Common myeloid progenitor, CD34-positive (primary cell): ENCODE data around the gene ABCA4.
A peak's percentile ranks its signal among the peaks of the same experiment; 100 is the strongest.

Experiments used
- CTCF ChIA-PET: fragments of 350-600 bp; sonication (Branson Sonifier 250); formaldehyde crosslinking; loops from one replicate; lab custom pipeline; 2021; ENCODE audit warnings: antibody characterized with exemption; lab: Charles Lee
- POLR2A ChIA-PET: fragments of 350-600 bp; sonication (Branson Sonifier 250); formaldehyde crosslinking; loops from one replicate; lab custom pipeline; 2021; ENCODE audit warnings: antibody characterized with exemption; lab: Charles Lee
- DNase-seq, 3 donors: peaks; one replicate each; pipeline versions ENCODE4 v3.0.0 to v3.0.0-alpha.2; 2013
- H3K27ac ChIP-seq, 2 experiments: 1 replicate in 1 of 2; 2 replicates in 1 of 2; pipeline ENCODE4 v1.7.0; 2013; ENCODE audit warnings: inconsistent platforms in 2 of 2, low read length in 2 of 2, mild to moderate bottlenecking in 2 of 2, low read depth in 1 of 2, moderate library complexity in 1 of 2; ENCODE audit not compliant: severe bottlenecking in 2 of 2, insufficient read depth in 1 of 2, poor library complexity in 1 of 2
- H3K27me3 ChIP-seq, 5 experiments: replicated peaks in 2 of 5; 1 replicate in 3 of 5; 2 replicates in 2 of 5; pipeline versions ENCODE4 v1.6.1 to v1.7.0; 2013; ENCODE audit warnings: low read length in 4 of 5, mild to moderate bottlenecking in 2 of 5, moderate library complexity in 2 of 5, inconsistent platforms in 1 of 5; ENCODE audit not compliant: insufficient read depth in 5 of 5, control insufficient read depth in 4 of 5
- H3K36me3 ChIP-seq, 4 experiments: 1 replicate in 2 of 4; 2 replicates in 2 of 4; pipeline versions ENCODE4 v1.6.1 to v1.7.0; 2013; ENCODE audit warnings: low read length in 3 of 4, control low read depth in 1 of 4, mild to moderate bottlenecking in 1 of 4; ENCODE audit not compliant: control insufficient read depth in 4 of 4, insufficient read depth in 4 of 4
- H3K4me1 ChIP-seq, 4 experiments: 1 replicate in 3 of 4; 2 replicates in 1 of 4; pipeline versions ENCODE4 v1.6.1 to v1.7.1; 2013; ENCODE audit warnings: low read length in 3 of 4, mild to moderate bottlenecking in 3 of 4, control low read depth in 1 of 4, inconsistent platforms in 1 of 4, moderate library complexity in 1 of 4; ENCODE audit not compliant: control insufficient read depth in 4 of 4, insufficient read depth in 4 of 4; ENCODE audit errors: control extremely low read depth in 1 of 4
- H3K4me3 ChIP-seq, 7 experiments: 1 replicate in 4 of 7; 2 replicates in 3 of 7; pipeline versions ENCODE4 v1.5.1 to v1.7.0; 2013; ENCODE audit warnings: mild to moderate bottlenecking in 7 of 7, low read length in 6 of 7, moderate library complexity in 6 of 7, inconsistent platforms in 2 of 7, low read depth in 2 of 7, control low read depth in 1 of 7; ENCODE audit not compliant: insufficient read depth in 4 of 7, control insufficient read depth in 1 of 7; ENCODE audit errors: extremely low read depth in 1 of 7
- H3K9me3 ChIP-seq, 5 experiments: 1 replicate in 4 of 5; 2 replicates in 1 of 5; pipeline versions ENCODE4 v1.6.1 to v1.7.1; 2013; ENCODE audit warnings: low read length in 4 of 5, mild to moderate bottlenecking in 2 of 5, inconsistent platforms in 1 of 5, low read depth in 1 of 5, moderate library complexity in 1 of 5; ENCODE audit not compliant: control insufficient read depth in 4 of 5, insufficient read depth in 2 of 5; ENCODE audit errors: control extremely low read depth in 1 of 5
- WGBS: methylation state at CpG from one replicate; pipeline ENCODE4 v1.1.5; 2013; ENCODE audit not compliant: insufficient coverage; 5-methylcytosine and 5-hydroxymethylcytosine counted together

Gene ABCA4

DNA sequence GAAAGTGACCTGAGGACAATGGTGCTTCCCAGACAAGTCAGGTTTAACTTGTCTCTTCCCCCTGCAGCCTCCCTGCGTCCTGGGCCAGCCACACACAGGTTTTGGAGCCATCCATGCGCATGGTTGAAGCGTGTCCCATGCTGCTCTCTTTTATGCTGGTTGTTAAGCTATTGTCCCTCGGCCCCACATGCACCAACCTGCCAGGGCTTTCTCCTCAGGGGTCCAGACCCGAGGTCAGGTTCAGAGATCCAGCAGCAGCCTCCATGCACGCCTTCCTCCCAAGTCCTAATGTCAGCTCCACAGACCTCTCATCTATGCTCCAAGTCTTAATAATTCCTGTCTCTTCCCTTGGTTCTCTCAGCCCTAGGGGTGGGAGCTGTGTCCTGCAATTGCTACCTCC is 1.6 kb downstream of the ABCA4 start:
- CTCF ChIA-PET, result interaction anchor here (1.1 to 2.9 kb wide), 2 partner anchors 21 to 56 kb away, joined by 3 to 13 read pairs; no protein-coding TSS in a partner anchor
- Histone ChIP-seq H3K4me1 (no peaks in the 10 kb centered on the region), H3K27me3 (peaks cover 0 to 16% (median 6%) of the 10 kb centered on the region in 5 experiments), H3K27ac (no peak overlapping the region), H3K4me3 (no peak overlapping the region), H3K36me3 (no peaks in the 10 kb centered on the region), H3K9me3 (no peaks in the 10 kb centered on the region)
- POLR2A ChIA-PET, result no interaction called here
- no peak for DNase-seq
- WGBS, result 97% methylated on average over 6 of the region's 6 CpGs

DNA sequence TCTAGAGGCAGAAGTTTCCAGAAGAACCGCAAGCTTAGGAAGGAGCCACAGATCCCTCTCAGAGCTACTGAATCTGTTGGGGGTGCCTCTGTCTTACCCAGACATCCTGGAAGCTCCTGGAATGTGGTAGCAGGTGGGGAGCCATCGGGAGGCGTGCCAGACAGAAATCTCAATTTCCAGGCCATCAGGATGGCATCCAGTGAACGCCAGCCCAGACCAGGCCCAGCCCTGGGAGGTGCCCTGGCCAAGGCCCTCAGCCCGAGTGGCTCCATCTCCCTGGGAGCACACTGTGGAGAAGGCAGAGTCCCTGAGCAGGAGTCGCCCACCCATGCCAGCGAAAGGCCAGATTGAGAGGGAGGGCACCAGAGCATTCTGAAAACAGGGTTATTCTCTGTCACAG is 2.5 kb downstream of the ABCA4 start:
- Histone ChIP-seq H3K9me3 (no peaks in the 10 kb centered on the region), H3K4me3 (no peak overlapping the region), H3K36me3 (no peaks in the 10 kb centered on the region), H3K27ac (no peak overlapping the region), H3K4me1 (no peaks in the 10 kb centered on the region), H3K27me3 (peaks cover 0 to 16% (median 6%) of the 10 kb centered on the region in 5 experiments)
- DNase-seq, result no peak
- ChIA-PET POLR2A (no interaction called here), CTCF (interaction anchor here (2.9 kb wide), 1 partner anchor 55 kb away, joined by 13 read pairs; no protein-coding TSS in a partner anchor)
- 99% methylated on average over 7 of the region's 7 CpGs for WGBS

DNA sequence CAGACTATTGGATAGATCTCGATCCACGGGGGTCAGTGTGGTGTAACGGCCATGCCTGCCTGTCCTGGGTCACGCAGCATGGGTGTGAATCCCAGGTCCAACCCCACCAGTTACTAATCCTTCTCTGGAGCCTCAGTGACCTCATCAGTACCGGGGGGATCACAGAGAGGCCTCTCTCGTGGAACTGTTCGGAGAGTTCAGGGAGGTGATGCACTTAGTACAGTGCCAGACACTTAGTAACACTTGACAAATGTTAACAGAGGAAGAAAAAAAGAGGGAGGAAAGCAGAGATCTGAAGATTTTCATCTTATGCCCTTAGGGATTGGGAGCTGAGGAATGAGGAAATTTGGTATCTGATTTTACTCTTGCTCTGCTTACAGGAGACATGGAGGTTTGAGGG is 2.9 kb downstream of the ABCA4 start:
- Histone ChIP-seq H3K9me3 (no peaks in the 10 kb centered on the region), H3K4me3 (no peak overlapping the region), H3K4me1 (no peaks in the 10 kb centered on the region), H3K27ac (no peak overlapping the region), H3K27me3 (peaks cover 0 to 16% (median 6%) of the 10 kb centered on the region in 5 experiments), H3K36me3 (no peaks in the 10 kb centered on the region)
- no peak for DNase-seq
- WGBS, result 90% methylated on average over 7 of the region's 7 CpGs
- ChIA-PET CTCF (interaction anchor here (2.9 kb wide), 1 partner anchor 55 kb away, joined by 13 read pairs; no protein-coding TSS in a partner anchor), POLR2A (no interaction called here)

DNA sequence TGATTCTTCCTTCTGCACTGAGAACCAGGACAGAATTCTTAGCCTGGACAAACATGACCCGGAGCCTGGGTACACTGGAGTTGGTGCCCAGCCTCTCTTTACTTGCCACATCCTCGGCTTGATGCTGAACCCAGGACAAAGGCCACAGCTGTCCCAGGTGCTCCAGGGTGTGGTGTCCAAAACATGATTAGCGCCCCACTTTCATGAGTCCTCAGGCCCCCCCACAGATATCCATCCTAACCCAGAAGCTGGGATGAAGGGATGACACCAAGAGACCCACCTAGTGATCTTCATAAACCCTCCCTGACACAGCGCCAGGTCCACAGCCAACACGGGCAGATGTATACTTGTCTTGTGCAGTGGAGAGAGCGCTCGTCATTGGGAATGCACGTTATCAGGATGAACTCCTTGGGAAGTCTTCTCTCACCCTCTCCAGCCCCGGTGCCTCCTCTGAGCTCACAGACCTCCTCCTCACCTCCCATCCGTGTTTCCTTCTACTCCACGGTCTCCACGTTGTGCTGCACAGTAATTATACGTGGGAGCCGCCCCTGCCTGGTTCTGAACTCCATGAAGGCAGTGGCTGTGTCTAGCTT is 3.6 kb downstream of the ABCA4 start:
- Histone ChIP-seq H3K4me3 (no peak overlapping the region), H3K27me3 (peaks cover 0 to 15% (median 6%) of the 10 kb centered on the region in 5 experiments), H3K4me1 (no peaks in the 10 kb centered on the region), H3K36me3 (no peaks in the 10 kb centered on the region), H3K9me3 (no peaks in the 10 kb centered on the region), H3K27ac (no peak overlapping the region)
- WGBS, result 99% methylated on average over 12 of the region's 14 CpGs
- POLR2A ChIA-PET, result no interaction called here
- CTCF ChIA-PET, result interaction anchor here (2.9 kb wide), 1 partner anchor 54 kb away, joined by 13 read pairs; no protein-coding TSS in a partner anchor
- no peak for DNase-seq

DNA sequence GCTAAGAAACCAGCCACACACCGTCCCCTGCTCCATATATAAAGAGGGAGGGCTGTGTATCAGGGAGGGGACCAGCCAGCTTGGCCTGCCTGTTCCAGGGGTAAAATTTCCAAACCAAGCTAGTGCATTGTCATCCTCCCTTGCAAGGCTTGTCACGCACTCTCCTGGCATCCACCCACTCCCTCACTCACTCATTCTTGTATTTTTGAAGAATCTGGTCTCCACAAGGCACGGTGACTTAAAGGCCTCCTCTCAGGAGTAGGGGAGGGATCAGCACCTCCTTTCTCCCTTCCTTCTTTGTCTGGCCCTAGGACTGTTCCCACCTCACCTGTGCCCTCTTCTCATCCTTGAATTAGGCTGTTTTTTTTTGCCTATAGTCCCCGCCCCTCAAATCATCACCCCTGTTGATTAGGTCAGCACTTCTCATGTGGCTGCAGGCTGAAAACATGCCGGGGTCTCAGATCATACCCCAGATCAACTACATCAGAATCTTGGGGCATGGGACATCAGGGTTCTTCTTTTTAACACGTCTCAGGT is 5.0 kb downstream of the ABCA4 start:
- Histone ChIP-seq H3K36me3 (no peaks in the 10 kb centered on the region), H3K27ac (no peak overlapping the region), H3K9me3 (no peaks in the 10 kb centered on the region), H3K4me3 (no peak overlapping the region), H3K4me1 (peaks cover 0 to 5% (median 1%) of the 10 kb centered on the region in 4 experiments), H3K27me3 (peaks cover 0 to 17% (median 6%) of the 10 kb centered on the region in 5 experiments)
- 100% methylated on average over 3 of the region's 6 CpGs for WGBS
- ChIA-PET CTCF (interaction anchor here (0.8 kb wide), 1 partner anchor 50 kb away, joined by 3 read pairs; no protein-coding TSS in a partner anchor), POLR2A (no interaction called here)
- DNase-seq, result peak in 1 of 3 donors; percentile 15

DNA sequence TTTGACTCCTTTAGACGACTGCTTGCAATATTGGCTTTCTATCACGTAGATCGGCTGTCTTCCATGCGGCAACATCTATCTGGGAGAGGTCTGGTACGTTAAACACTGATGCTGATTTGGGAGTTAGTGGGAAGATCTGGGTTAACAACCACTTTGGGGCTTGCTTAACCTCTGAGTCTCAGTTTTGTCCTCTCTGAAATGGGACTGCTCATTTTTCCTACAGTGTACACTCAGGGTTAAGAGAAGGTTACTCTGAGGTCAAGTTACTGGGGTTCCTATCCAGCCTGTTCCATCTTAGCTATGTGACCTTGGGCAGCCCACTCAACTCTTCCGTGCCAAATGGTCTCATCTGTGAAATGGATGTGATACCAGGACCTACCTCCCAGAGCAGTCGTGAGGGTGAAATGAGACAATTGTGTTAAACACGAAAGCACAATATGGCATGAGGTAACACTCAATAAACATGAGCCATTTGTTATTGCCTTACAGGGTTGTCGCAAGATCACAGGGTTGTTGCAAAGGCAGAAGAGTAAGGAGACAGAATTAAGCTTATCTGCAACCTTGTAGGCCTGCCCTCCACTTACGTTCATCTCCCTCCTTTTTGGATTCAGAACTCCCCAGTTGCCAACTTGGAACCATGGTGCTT is 5.6 kb downstream of the ABCA4 start:
- Histone ChIP-seq H3K9me3 (no peaks in the 10 kb centered on the region), H3K4me3 (no peak overlapping the region), H3K27ac (no peak overlapping the region), H3K4me1 (peaks cover 0 to 11% (median 7%) of the 10 kb centered on the region in 4 experiments), H3K27me3 (peaks cover 0 to 18% (median 6%) of the 10 kb centered on the region in 5 experiments), H3K36me3 (no peaks in the 10 kb centered on the region)
- WGBS, result 93% methylated on average over 8 of the region's 10 CpGs
- CTCF ChIA-PET, result interaction anchor here (0.8 kb wide), 1 partner anchor 51 kb away, joined by 3 read pairs; no protein-coding TSS in a partner anchor
- DNase-seq, result no peak
- POLR2A ChIA-PET, result no interaction called here
